Motor neuron (in vitro differentiated cells): ENCODE results near the gene CLEC18A. TPM values are rescaled to one million over a fixed set of nuclear protein-coding genes. Genes with fewer than 3 reads are reported as not detected.

Source experiments
- ATAC-seq, 8 experiments: fragments of 200-7000 bp; cut with Tn5 transposase; replicated peaks in 6 of 8; 2 replicates each; pipeline ENCODE4 v1.8.0; 2021; ENCODE audit warnings: mild to moderate bottlenecking in 8 of 8, moderate library complexity in 8 of 8
- H3K27ac ChIP-seq, 2 donors: fragments of 250-450 bp; sonication (Bioruptor Pico); 2 replicates each; pipeline ENCODE4 v1.9.0; 2021; ENCODE audit warnings: antibody characterized with exemption in 2 of 2, mild to moderate bottlenecking in 2 of 2, moderate library complexity in 1 of 2
- H3K4me1 ChIP-seq, 2 donors: fragments of 250-450 bp; sonication (Bioruptor Pico); replicated peaks in 1 of 2; 2 replicates each; pipeline ENCODE4 v1.6.1; 2021; ENCODE audit warnings: antibody characterized with exemption in 2 of 2, mild to moderate bottlenecking in 2 of 2, moderate library complexity in 1 of 2
- H3K4me3 ChIP-seq, 5 donors: fragments of 250-450 bp; sonication (Bioruptor Pico); 2 replicates each; pipeline ENCODE4 v1.9.0; 2021; ENCODE audit warnings: antibody characterized with exemption in 5 of 5, mild to moderate bottlenecking in 5 of 5, moderate library complexity in 4 of 5
- WGBS, 10 experiments: fragments of 450-650 bp; shearing (Covaris generic); methylation state at CpG; one replicate each; pipeline ENCODE4 v1.0.0; 2022; 5-methylcytosine and 5-hydroxymethylcytosine counted together
- in situ Hi-C, 9 experiments: fragments of 400-800 bp; cut with MboI; loops; one replicate each; pipeline ENCODE4 v1.15.0; 2021; ENCODE audit warnings: low sequenced_read_pairs in 9 of 9, low pct_unique_long_range_greater_than_20kb in 2 of 9; ENCODE audit not compliant: unreplicated experiment in 9 of 9
- total RNA-seq, 8 experiments: library from RNA; unstranded; fragments of 300-600 nt; gene quantifications; 2 replicates each; pipeline versions ENCODE4 v1.2.3 to v1.2.4, GENCODE V29; 2022

Gene CLEC18A
- total RNA-seq, 8 experiments from 2014 or later: 0.71 to 4.8 (median 1.5) TPM

- no peak overlapping the region for H3K4me3 ChIP-seq
- WGBS, 10 experiments: 84 to 100% (median 96%) methylated on average over 1 to 6 of the region's 6 CpGs; no CpG with 5 or more reads in 1 of the 10 experiments
- peaks cover 0 to 5% of the 10 kb centered on the region in 2 donors for H3K4me1 ChIP-seq
- no peak overlapping the region for H3K27ac ChIP-seq
- in situ Hi-C loops: loop anchor here in 1 of 9 experiments (10.0 kb wide), 1 partner anchor 137 kb away; no protein-coding TSS in a partner anchor
- no peak for ATAC-seq
Observed at GRCh38 chr16:69922200-69922599, 28.9 kb upstream of the CLEC18A start.

GRCh38 chr16:69924041-69924775 is 26.9 kb upstream of the CLEC18A start:
- peaks cover 0 to 5% of the 10 kb centered on the region in 2 donors for H3K4me1 ChIP-seq
- WGBS, 10 experiments: 50 to 100% (median 84%) methylated on average over 1 to 9 of the region's 11 CpGs; no CpG with 5 or more reads in 2 of the 10 experiments
- in situ Hi-C loops: loop anchor here in 1 of 9 experiments (10.0 kb wide), 1 partner anchor 139 kb away; no protein-coding TSS in a partner anchor
- no peak for ATAC-seq
- no peak overlapping the region for H3K4me3 ChIP-seq
- H3K27ac ChIP-seq: no peak overlapping the region

GRCh38 chr16:69924777-69925191 is 26.4 kb upstream of the CLEC18A start:
- no peak overlapping the region for H3K4me3 ChIP-seq
- ATAC-seq: peak in 2 of 8 experiments; percentile 87 to 90
- in situ Hi-C loops: loop anchor here in 3 of 9 experiments (10.0 to 25.0 kb wide), 2 partner anchors 112 to 140 kb away; no protein-coding TSS in a partner anchor
- H3K27ac ChIP-seq: no peak overlapping the region
- H3K4me1 ChIP-seq: peaks cover 0 to 5% of the 10 kb centered on the region in 2 donors
- WGBS, 10 experiments: 3 to 94% (median 79%) methylated on average over 2 to 11 of the region's 19 CpGs; no CpG with 5 or more reads in 4 of the 10 experiments

GRCh38 chr16:69925311-69925710 is 25.8 kb upstream of the CLEC18A start:
- peaks cover 2 to 5% of the 10 kb centered on the region in 2 donors for H3K4me1 ChIP-seq
- 26 to 100% (median 91%) methylated on average over 2 to 7 of the region's 8 CpGs; no CpG with 5 or more reads in 2 of the 10 experiments for WGBS, 10 experiments
- in situ Hi-C loops: loop anchor here in 3 of 9 experiments (10.0 to 25.0 kb wide), 2 partner anchors 113 to 141 kb away; no protein-coding TSS in a partner anchor
- no peak overlapping the region for H3K4me3 ChIP-seq
- peak in 1 of 8 experiments; percentile 5 for ATAC-seq
- no peak overlapping the region for H3K27ac ChIP-seq

- no peak overlapping the region for H3K27ac ChIP-seq
- no peak overlapping the region for H3K4me3 ChIP-seq
- ATAC-seq: no peak
- 80 to 100% (median 97%) methylated on average over 1 to 8 of the region's 8 CpGs; no CpG with 5 or more reads in 2 of the 10 experiments for WGBS, 10 experiments
- peaks cover 2 to 5% of the 10 kb centered on the region in 2 donors for H3K4me1 ChIP-seq
- in situ Hi-C loops: loop anchor here in 3 of 9 experiments (10.0 to 25.0 kb wide), 2 partner anchors 114 to 141 kb away; no protein-coding TSS in a partner anchor
Observed at GRCh38 chr16:69926241-69926640, 24.9 kb upstream of the CLEC18A start.

GRCh38 chr16:69927056-69927757 is 23.9 kb upstream of the CLEC18A start:
- Histone ChIP-seq H3K27ac (no peak overlapping the region), H3K4me1 (peaks cover 2 to 5% of the 10 kb centered on the region in 2 donors), H3K4me3 (no peak overlapping the region)
- in situ Hi-C loops: loop anchor here in 3 of 9 experiments (10.0 to 25.0 kb wide), 2 partner anchors 115 to 142 kb away; no protein-coding TSS in a partner anchor
- WGBS, 10 experiments: 61 to 100% (median 77%) methylated on average over 1 to 10 of the region's 17 CpGs; no CpG with 5 or more reads in 1 of the 10 experiments
- peak in 2 of 8 experiments; percentile 14 to 43 for ATAC-seq

- Histone ChIP-seq H3K27ac (no peak overlapping the region), H3K4me1 (peaks cover 0 to 2% of the 10 kb centered on the region in 2 donors), H3K4me3 (no peak overlapping the region)
- in situ Hi-C loops: loop anchor here in 3 of 9 experiments (10.0 to 25.0 kb wide), 2 partner anchors 117 to 144 kb away; no protein-coding TSS in a partner anchor
- 67 to 100% (median 90%) methylated on average over 1 to 2 of the region's 10 CpGs; no CpG with 5 or more reads in 5 of the 10 experiments for WGBS, 10 experiments
- no peak for ATAC-seq
Observed at GRCh38 chr16:69928856-69929400, 22.2 kb upstream of the CLEC18A start.

GRCh38 chr16:69929480-69929879 is 21.7 kb upstream of the CLEC18A start:
- WGBS, 10 experiments: 95 to 100% (median 100%) methylated on average over 1 to 4 of the region's 9 CpGs; no CpG with 5 or more reads in 7 of the 10 experiments
- Histone ChIP-seq H3K4me3 (no peak overlapping the region), H3K4me1 (peaks cover 0 to 2% of the 10 kb centered on the region in 2 donors), H3K27ac (no peak overlapping the region)
- in situ Hi-C loops: loop anchor here in 3 of 9 experiments (10.0 to 25.0 kb wide), 2 partner anchors 117 to 145 kb away; no protein-coding TSS in a partner anchor
- ATAC-seq: no peak

- in situ Hi-C loops: loop anchor here in 3 of 9 experiments (10.0 to 25.0 kb wide), 2 partner anchors 118 to 135 kb away; no protein-coding TSS in a partner anchor
- peak; percentile 66 to 98 (median 80) for ATAC-seq
- WGBS, 10 experiments: 0 to 94% (median 69%) methylated on average over 1 to 8 of the region's 12 CpGs; no CpG with 5 or more reads in 2 of the 10 experiments
- Histone ChIP-seq H3K27ac (no peak overlapping the region), H3K4me3 (no peak overlapping the region), H3K4me1 (peaks cover 0 to 2% of the 10 kb centered on the region in 2 donors)
Observed at GRCh38 chr16:69930117-69930776, 20.9 kb upstream of the CLEC18A start.

GRCh38 chr16:69931631-69932030 is 19.5 kb upstream of the CLEC18A start:
- Histone ChIP-seq H3K27ac (no peak overlapping the region), H3K4me3 (no peak overlapping the region), H3K4me1 (peaks cover 0 to 2% of the 10 kb centered on the region in 2 donors)
- ATAC-seq: no peak
- 100% methylated on average over 8 of the region's 13 CpGs; no CpG with 5 or more reads in 9 of the 10 experiments for WGBS, 10 experiments
- in situ Hi-C loops: loop anchor here in 3 of 9 experiments (10.0 to 25.0 kb wide), 2 partner anchors 119 to 137 kb away; no protein-coding TSS in a partner anchor

GRCh38 chr16:69932228-69932627 is 18.9 kb upstream of the CLEC18A start:
- H3K4me3 ChIP-seq: no peak overlapping the region
- 73 to 100% (median 96%) methylated on average over 1 to 6 of the region's 9 CpGs; no CpG with 5 or more reads in 3 of the 10 experiments for WGBS, 10 experiments
- no peak overlapping the region for H3K27ac ChIP-seq
- ATAC-seq: no peak
- H3K4me1 ChIP-seq: peaks cover 0 to 2% of the 10 kb centered on the region in 2 donors
- in situ Hi-C loops: loop anchor here in 3 of 9 experiments (10.0 to 25.0 kb wide), 2 partner anchors 120 to 137 kb away; no protein-coding TSS in a partner anchor
